ENCODE measurements around the gene CCDC92. TPM values are rescaled to one million over a fixed set of nuclear protein-coding genes. Genes with fewer than 3 reads are reported as not detected.

Gene CCDC92
- total RNA-seq, 1 donor from 2014 or later, result 74.7 TPM

- Mint-ChIP-seq H3K4me1 (ENCODE audit: low read depth) (peaks cover 34% of the 10 kb centered on the region), H3K27ac (ENCODE audit: unreplicated experiment) (no peak overlapping the region), H3K9me3 (ENCODE audit: low read depth) (no peaks in the 10 kb centered on the region)
These were observed 33.6 kb upstream of the CCDC92 start for GRCh38 chr12:124006085-124006845.

DNA sequence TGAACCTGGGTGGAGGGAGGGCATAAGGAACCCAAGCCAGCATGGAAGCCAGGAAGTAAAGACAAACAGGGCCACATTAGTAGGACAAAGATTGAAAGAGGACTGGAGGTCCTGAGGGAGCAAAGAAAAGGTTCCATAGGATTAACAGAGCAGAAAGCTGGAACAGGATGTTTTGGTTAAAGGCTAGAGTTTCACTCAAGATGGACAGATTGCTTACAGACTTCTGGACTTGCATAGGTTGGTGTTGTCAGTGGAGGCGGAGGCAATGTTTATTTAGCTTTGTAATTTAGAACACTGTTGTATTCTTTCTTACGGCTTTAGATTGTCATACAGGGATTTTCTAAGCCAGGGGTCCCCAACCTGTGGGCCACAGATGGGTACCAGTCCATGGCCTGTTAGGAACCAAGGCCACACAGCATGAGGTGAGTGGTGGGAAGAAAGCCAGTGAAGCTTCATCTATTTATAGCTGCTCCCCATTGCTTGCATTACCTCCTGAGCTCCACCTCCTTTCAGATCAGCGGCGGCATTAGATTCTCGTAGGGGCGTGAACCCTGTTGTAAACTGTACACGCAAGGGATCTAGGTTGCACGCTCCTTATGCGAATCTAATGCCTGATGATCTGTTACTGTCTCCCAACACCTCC is 31.7 kb upstream of the CCDC92 start:
- no peak for DNase-seq (ENCODE audit: low spot score)
- H3K27ac Mint-ChIP-seq (ENCODE audit: unreplicated experiment), result no peak overlapping the region
- TF ChIP-seq, protein P1, sequence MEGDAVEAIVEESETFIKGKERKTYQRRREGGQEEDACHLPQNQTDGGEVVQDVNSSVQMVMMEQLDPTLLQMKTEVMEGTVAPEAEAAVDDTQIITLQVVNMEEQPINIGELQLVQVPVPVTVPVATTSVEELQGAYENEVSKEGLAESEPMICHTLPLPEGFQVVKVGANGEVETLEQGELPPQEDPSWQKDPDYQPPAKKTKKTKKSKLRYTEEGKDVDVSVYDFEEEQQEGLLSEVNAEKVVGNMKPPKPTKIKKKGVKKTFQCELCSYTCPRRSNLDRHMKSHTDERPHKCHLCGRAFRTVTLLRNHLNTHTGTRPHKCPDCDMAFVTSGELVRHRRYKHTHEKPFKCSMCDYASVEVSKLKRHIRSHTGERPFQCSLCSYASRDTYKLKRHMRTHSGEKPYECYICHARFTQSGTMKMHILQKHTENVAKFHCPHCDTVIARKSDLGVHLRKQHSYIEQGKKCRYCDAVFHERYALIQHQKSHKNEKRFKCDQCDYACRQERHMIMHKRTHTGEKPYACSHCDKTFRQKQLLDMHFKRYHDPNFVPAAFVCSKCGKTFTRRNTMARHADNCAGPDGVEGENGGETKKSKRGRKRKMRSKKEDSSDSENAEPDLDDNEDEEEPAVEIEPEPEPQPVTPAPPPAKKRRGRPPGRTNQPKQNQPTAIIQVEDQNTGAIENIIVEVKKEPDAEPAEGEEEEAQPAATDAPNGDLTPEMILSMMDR (IDR thresholded peaks at IDR 0.05), result no peak
- no peaks in the 10 kb centered on the region for H3K9me3 Mint-ChIP-seq (ENCODE audit: low read depth)
- H3K27me3 Mint-ChIP-seq (ENCODE audit: low read depth), result no peaks in the 10 kb centered on the region
- H3K36me3 Mint-ChIP-seq (ENCODE audit: low read depth), result peaks cover 3% of the 10 kb centered on the region
- no peak overlapping the region for H3K4me3 Mint-ChIP-seq (ENCODE audit: unreplicated experiment)
- peaks cover 28% of the 10 kb centered on the region for H3K4me1 Mint-ChIP-seq (ENCODE audit: low read depth)

More at GRCh38 chr12:124006085-124006845, 33.6 kb upstream of the CCDC92 start:
- no peak for DNase-seq (ENCODE audit: low spot score)
- no peak overlapping the region for H3K4me3 Mint-ChIP-seq (ENCODE audit: unreplicated experiment)
- TF ChIP-seq, protein P1 (IDR thresholded peaks at IDR 0.05), result no peak
- peaks cover 9% of the 10 kb centered on the region for H3K36me3 Mint-ChIP-seq (ENCODE audit: low read depth)
- H3K27me3 Mint-ChIP-seq (ENCODE audit: low read depth), result no peaks in the 10 kb centered on the region

DNA sequence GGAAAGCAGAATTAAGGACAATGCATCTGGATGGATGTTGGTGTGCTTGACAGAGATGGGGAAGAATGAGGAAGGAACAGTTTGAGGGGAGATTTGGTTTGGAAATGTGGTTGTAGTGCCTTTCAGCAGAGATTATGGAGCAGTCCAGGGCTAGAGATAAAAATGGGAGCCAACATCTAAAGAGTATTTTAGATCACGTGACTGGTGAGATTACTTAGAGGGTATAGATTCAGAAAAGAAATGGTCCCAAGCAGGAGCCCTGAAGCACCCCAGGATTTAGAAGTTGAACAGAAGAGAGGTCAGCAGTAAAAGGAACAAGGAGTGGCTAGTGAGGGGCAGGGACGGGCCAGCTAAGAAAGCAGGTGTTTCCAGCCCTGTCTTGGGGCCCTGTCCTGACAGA is 30.0 kb upstream of the CCDC92 start:
- Mint-ChIP-seq H3K36me3 (ENCODE audit: low read depth) (peaks cover 9% of the 10 kb centered on the region), H3K27me3 (ENCODE audit: low read depth) (no peaks in the 10 kb centered on the region), H3K4me1 (ENCODE audit: low read depth) (peaks cover 18% of the 10 kb centered on the region), H3K27ac (ENCODE audit: unreplicated experiment) (no peak overlapping the region), H3K4me3 (ENCODE audit: unreplicated experiment) (no peak overlapping the region), H3K9me3 (ENCODE audit: low read depth) (no peaks in the 10 kb centered on the region)
- no peak for DNase-seq (ENCODE audit: low spot score)
- TF ChIP-seq, protein P1 (IDR thresholded peaks at IDR 0.05), result no peak

DNA sequence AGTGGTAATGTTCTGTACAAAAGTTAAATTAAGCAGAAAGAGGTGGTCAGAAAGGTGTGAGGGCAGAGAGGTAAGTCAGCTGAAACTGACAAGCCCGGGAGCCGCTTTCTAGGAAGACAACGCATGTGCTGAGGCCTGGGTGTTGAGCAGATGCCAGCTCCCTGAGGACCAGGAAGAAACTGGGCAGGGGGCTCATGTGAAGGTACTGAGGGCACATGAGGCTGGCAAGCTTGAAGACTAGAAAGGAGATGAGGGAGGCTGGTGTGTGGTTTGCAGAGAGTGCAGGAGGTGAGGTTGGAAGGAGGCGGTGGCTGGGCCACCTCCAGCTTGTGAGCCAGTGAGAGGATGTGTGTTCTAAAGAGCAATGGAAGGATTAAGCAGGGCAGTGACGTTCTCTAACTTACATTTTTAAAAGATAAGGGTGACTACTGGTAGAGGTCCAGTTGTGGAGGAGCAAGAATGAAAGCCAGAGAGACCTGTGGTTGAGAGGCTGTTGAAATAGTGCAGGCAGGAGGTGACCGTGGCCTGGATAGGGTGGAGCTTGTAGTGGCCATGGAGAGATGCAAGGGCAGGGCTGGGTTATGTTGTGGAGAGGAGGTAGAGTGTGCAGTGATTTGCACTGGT is 29.5 kb upstream of the CCDC92 start:
- peaks cover 15% of the 10 kb centered on the region for H3K4me1 Mint-ChIP-seq (ENCODE audit: low read depth)
- H3K27me3 Mint-ChIP-seq (ENCODE audit: low read depth), result no peaks in the 10 kb centered on the region
- H3K36me3 Mint-ChIP-seq (ENCODE audit: low read depth), result peaks cover 9% of the 10 kb centered on the region
- no peak overlapping the region for H3K27ac Mint-ChIP-seq (ENCODE audit: unreplicated experiment)
- H3K9me3 Mint-ChIP-seq (ENCODE audit: low read depth), result no peaks in the 10 kb centered on the region
- TF ChIP-seq, protein P1 (IDR thresholded peaks at IDR 0.05), result no peak
- H3K4me3 Mint-ChIP-seq (ENCODE audit: unreplicated experiment), result no peak overlapping the region
- DNase-seq (ENCODE audit: low spot score), result no peak

DNA sequence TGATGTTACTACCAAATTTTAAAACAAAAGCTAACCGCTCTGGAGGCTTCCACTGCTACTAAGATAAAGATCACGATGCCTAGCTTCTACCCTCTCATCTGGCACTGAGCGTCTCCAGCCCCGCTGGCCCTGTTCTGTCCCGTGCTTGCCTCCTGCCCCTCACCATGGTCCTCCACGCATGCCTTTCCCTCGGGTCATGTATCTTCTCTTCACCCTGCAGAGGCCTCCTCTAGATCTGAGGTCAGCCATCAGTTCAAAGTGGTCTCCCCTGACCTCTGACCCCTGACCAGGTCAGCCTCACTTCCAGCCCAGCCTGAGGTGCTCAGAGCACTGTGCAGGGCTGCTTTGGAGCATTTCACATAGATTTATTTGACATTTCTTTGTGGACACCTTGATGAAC is 28.7 kb upstream of the CCDC92 start:
- H3K4me3 Mint-ChIP-seq (ENCODE audit: unreplicated experiment), result no peak overlapping the region
- no peaks in the 10 kb centered on the region for H3K27me3 Mint-ChIP-seq (ENCODE audit: low read depth)
- TF ChIP-seq, protein P1 (IDR thresholded peaks at IDR 0.05), result no peak
- peaks cover 12% of the 10 kb centered on the region for H3K4me1 Mint-ChIP-seq (ENCODE audit: low read depth)
- H3K27ac Mint-ChIP-seq (ENCODE audit: unreplicated experiment), result no peak overlapping the region
- H3K9me3 Mint-ChIP-seq (ENCODE audit: low read depth), result no peaks in the 10 kb centered on the region
- peaks cover 9% of the 10 kb centered on the region for H3K36me3 Mint-ChIP-seq (ENCODE audit: low read depth)
- no peak for DNase-seq (ENCODE audit: low spot score)
